Stimulated activated CD4-positive, alpha-beta T cell treated with anti-CD3 and anti-CD28 coated beads, Interleukin-12 subunit alpha, Interleukin-12 subunit beta, amount 100 ng/mL, for 4 hours (primary cell): ENCODE measurements around the gene GDPD5.
A peak's percentile ranks its signal among the peaks of the same experiment; 100 is the strongest.

Experiments
- DNase-seq: peaks from one replicate; pipeline ENCODE4 v3.0.0-alpha.2; 2020

The GDPD5 gene

GRCh38 chr11:75534259-75535069 is 8.7 kb upstream of the GDPD5 start:
- DNase-seq: no peak

- no peak for DNase-seq
Measured at GRCh38 chr11:75533896-75534258, 8.1 kb upstream of the GDPD5 start.

DNA sequence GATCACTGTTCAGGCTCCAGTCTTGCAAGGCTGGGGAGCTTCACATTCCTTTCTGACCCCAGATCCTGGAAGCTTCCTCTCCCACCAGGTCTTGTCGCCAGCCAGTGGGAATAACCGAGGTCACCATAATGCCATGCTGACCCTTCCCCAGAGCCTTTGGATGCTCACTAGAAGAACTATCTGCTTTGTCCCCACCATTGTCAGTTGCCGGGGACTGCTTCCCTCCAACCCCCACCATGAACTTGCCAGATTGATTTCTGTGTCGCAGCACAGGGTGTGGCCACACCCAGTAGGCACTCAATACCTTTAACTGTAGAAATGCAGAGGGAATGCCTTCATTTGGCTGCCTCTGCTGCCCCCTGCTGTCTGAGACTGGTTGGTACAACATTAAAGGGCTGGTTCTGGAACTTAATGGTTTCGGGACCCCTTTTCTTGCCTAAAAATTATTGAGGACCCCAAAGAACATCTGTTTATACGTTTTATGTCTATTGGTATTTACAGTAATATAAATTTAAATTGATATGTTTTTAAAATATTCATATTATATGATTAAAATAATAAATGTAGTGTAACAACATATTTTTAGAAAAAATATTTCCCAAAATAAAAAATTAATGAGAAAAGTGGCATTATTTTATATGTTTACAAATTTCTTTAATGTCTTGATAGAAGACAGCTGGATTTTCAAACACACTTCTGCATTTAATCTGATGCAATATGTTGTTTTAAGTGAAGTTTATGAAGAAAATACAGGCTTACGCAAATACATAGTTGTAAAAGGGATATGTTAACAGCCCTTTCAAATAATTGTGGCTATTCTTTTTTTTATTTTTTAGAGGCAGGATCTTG is 6.7 kb upstream of the GDPD5 start:
- peak; percentile 73 for DNase-seq

DNA sequence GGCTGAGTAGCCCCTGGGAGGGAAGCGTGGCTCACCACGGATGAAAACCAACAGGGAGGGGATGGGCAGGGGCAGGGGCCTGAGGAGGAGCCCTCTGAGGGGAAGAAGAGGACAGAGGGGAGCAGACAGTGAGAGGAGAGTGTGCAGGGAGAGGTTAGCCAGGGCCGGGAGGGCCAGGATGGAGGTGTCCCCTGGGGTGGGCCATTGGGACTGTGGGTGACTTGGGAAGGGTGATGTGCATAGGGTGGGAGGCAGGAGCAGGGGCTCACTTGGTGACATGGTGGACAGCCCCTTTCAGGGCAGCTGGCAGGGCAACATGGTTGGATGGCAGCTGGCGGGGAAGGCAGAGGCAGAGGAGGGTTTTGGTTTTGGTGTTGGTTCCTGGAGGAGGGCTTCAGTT is 5.6 kb upstream of the GDPD5 start:
- DNase-seq: no peak

GRCh38 chr11:75530577-75530976 is 4.8 kb upstream of the GDPD5 start:
- no peak for DNase-seq

- DNase-seq: no peak
Measured at GRCh38 chr11:75527938-75528735, 2.4 kb upstream of the GDPD5 start.

GRCh38 chr11:75527130-75527529 is 1.4 kb upstream of the GDPD5 start:
- no peak for DNase-seq

- no peak for DNase-seq
Measured at GRCh38 chr11:75526192-75526541, 426 bp upstream of the GDPD5 start.

DNA sequence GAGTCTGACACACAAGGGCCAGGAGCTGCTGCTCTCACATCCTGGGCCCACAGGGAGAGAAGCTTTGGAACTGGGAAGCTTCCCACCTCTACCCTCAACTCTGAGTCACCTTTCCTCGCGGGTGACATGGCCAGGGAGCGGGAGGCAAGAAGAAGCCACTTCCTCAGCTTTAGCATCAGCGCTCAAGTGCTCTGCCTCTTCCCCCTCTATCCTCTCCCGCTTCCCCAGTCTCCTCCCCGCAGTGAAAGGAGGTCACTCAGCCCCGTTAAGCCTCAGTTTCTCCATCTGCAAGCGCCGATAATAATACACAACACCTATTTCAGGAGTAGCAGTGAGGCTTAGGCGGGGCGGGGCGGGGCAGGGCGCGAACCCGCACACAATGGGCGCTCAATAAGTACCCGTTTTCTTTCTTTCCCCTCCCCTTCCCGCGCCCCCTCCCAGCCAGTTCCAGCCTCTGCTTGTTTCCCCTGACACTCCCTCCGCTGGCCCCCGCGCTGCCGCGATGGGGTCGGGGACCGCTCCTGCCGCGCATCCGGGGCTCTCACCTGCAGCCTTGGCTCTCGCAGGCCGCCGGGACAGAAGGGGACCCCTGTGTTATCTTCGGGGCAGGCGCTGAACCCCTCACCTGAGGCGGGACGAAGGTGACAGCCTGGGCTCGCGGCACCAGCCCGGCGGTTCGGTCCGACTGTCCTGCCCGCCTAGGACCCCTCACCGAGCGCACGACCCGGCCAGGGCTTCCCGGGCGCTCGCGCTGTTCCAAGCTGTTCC is 892 bp downstream of the GDPD5 start:
- DNase-seq: peak; percentile 25

DNA sequence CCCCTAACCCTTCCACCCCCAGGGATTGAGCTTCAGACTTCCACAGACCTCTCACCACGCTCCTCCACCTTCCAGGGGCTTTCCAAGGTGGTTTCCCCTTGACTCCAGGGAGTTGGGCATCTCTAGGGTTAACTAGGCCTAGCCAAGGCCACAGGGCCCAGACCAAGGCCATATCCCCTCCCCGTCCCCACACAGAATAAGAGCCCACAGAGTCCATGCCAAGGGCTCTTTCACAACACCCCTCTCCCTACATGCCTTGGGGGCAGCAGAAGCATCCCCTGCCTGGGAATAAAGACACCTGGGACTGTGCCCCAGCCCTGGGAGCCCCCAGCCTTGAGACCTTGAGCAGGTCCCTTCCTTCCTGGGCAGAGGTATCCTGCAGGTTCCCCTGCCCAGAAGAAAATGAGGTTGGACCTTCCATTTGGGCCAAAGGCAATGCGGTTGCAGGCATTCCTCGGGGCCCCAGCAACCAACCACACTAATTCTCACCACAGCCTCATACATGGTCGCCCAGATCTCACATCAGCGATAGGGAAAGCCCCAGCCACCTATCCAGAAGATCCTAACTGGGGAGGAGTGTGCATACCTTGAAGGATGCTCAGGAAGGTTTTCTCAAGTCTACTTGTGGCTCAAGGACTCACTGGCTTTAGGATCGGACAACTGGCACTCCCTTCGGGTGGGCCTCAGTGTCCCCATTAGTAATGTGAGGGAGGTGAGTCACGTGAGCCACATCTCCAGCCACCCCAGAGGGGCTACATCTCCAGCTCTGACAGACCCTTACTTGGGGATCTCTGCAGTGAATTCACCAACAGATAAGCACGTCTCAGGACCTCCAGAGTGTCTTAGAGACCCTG is 1.7 kb downstream of the GDPD5 start:
- no peak for DNase-seq

DNA sequence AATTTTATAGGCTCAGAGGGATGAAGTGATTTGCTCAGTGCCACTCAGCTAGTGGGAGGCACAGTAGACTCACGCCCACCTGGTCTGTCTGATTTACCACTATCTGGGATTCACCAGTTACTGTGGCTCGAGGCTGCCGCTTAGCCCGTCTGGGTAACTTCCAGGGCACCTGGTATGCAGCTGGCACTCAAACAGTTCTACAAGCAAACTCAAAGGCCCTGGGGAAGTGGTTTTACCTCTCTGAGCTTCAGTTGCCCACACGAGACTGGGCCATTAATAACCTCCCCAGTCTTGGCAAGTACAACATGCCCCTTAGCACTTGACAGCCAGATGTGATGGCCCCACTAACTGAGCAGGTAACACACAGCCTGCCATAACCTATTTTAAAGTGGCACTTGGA is 2.6 kb downstream of the GDPD5 start:
- no peak for DNase-seq

GRCh38 chr11:75522286-75523044 is 3.3 kb downstream of the GDPD5 start:
- no peak for DNase-seq

GRCh38 chr11:75520688-75521087 is 5.1 kb downstream of the GDPD5 start:
- no peak for DNase-seq

GRCh38 chr11:75518771-75519653 is 6.7 kb downstream of the GDPD5 start:
- no peak for DNase-seq

GRCh38 chr11:75518204-75518549 is 7.6 kb downstream of the GDPD5 start:
- DNase-seq: no peak

DNA sequence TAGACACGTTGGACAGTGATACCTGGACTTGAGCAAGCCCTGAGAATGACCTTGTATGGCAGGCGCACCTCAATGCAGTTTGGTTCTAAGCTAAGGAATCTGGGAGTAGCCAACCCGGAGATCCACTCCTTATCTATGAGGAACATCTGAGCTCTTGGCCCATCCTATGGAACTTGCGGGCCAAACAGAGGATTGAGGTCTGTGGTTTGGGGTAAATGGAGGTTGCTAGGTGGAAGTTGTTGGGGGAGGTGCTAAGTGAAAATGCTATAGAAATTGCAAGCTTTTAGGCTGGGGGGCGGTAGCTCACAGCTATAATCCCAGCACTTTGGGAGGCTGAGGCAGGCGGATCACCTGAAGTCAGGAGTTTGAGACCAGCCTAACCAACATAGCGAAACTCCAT is 8.9 kb downstream of the GDPD5 start:
- no peak for DNase-seq

DNA sequence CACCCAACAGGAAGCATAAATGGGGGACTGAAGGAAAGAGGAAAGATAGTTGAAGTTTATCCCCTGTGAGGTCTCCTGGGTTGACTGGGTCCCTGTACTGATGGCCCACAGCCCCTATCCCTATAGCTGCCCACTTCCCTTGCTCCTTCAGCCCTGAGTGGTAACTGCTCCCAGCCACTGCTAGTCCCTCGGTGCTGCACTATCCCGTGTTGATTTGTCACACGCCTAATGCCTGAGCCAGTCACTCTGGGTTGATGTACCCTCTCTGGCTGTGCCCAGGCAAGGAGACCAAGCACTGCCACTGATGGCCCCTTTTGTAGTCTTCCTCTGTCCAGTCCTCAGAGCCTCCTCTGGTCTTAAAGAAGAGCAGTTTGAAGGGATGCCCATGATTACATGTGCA is 9.6 kb downstream of the GDPD5 start:
- no peak for DNase-seq

GRCh38 chr11:75514596-75514995 is 11.1 kb downstream of the GDPD5 start:
- DNase-seq: no peak

GRCh38 chr11:75513250-75513649 is 12.5 kb downstream of the GDPD5 start:
- no peak for DNase-seq

GRCh38 chr11:75510723-75511019 is 15.1 kb downstream of the GDPD5 start:
- no peak for DNase-seq
